HS-5 (cell line): ENCODE measurements around the gene HOXB6.

ENCODE experiments used
- DNase-seq: peaks from one replicate; pipeline ENCODE4 v3.0.0-alpha.2; 2012; ENCODE audit warnings: low read depth

Gene HOXB6

GRCh38 chr17:48593840-48594537 is 10.8 kb downstream of the HOXB6 start:
- no peak for DNase-seq

DNA sequence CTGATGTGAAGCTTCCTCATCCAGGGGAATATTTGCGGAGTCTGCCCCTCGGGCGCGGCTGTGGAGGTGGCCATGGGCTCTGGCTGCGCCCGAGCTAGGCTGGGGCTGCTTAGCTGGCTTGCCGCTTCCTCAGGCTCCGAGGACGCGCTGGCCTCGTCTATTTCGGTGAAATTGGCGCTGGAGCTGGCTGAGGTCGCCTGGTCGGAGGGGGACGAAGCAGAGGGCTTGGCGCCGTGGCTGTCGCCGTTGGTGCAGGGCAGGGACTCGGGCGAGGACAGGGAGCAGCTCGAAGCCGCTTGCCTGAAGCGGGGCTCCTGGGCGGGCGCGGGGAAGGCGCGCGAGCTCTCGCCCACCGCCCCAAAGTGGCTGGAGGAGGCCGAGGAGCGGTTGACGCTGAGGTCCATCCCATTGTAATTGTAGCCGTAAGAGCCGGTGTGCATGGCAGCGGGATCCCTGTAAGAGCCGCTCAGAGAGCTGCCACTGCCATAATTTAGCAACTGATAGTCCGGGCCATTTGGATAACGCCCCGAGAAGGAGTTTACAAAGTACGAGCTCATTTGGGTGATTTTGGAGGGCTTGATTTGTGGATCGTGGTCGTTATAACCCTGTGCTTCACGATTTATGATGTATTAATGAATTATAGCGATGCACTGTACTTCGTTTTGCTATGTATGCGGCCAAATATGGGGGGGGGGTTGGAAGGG is 11.5 kb downstream of the HOXB6 start, which contains the start of gene HOXB5:
HOXB5 (minus strand) TSS at position 654 of the 704 bp plus-strand sequence; CDS start at position 557, 97 bp downstream.
- no peak for DNase-seq

DNA sequence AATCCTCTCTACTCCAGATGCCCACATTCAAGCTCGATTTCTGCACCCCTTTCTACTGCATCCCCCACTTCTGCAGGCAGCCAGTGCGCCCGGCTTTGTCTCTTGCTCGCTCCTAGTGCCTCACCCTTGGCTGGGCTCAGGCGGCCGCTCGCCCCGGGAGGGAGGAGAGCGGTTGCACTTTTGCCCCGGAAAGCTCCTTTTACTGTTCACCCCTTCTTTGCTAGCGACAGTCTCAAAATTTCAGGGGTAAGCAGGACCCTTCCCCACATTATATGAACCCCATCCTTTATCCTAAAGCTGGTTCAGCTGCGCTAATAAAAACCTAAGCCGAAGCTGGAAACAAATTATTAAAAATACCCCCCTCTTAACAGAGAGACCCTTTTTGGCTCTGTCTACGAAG is 12.2 kb downstream of the HOXB6 start:
- DNase-seq, result no peak

GRCh38 chr17:48592057-48592514 is 12.7 kb downstream of the HOXB6 start:
- DNase-seq, result no peak

DNA sequence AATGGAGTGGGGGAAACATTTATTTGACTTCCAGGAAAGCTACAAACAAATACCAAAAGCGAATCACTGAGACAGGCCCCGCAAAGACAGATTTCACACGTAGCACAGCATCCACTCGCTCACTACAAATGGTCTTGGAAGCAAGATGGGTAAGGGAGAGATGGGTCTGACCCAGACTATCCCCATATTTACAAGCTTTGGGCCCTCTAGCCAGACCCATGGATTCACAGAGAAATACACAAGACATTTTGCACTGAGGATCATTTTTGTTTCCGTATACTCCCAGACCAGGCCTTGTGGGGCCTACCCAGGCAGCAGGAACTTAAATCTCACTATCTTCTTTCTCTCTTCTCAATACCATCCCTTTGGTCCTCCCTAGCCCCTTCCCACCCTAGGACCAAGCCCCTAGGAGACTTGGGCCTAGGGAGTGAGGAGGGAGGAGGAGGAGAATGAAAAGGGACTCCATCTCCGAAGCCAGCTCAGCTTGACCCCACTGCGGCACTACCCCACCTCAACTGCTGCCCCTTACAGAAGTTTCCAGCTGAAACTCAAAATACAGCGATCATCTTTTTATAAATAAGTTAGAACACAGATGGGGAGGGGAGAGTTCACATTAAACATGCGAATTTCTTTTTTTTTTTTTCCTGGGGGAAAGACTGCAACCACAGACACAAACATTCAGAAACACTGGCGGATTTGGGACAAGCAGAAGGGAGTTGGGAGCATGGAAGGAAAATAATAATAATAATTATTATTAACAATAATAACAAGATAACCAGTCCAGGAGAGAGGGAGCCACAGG is 13.3 kb downstream of the HOXB6 start:
- DNase-seq, result no peak

DNA sequence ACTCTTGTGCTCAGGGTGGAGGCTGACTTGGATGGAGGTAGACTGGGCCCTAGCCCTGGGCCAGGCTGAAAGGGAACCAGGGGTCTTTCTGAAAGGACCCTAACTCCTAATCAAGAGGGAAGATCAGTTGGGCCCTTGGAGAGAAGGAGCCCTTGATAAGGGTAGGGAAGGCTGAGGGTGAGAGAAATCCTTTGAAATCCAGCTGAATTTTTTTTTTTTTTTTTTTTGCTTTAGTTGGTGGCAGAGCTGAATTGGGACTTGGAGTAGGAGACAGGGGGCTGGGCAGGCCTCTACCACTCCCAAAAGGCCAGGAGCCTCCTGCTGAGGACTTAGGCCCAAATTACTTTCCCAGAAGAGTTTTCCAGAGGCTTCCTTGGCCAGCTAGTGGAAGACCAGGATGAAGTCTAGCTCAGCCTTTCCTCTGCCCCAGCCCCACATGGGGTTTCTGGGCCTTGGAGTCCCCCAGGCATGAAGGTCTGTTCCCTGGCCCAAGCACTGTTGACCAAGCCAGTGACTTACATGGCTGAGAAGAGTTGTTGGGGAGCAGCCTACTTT is 14.1 kb downstream of the HOXB6 start:
- no peak for DNase-seq

GRCh38 chr17:48589831-48590606 is 14.8 kb downstream of the HOXB6 start, which contains the start of gene HOXB3:
HOXB3 (minus strand) TSS chr17:48590241; CDS start chr17:48552474, 37,767 bp downstream.
- DNase-seq, result no peak

DNA sequence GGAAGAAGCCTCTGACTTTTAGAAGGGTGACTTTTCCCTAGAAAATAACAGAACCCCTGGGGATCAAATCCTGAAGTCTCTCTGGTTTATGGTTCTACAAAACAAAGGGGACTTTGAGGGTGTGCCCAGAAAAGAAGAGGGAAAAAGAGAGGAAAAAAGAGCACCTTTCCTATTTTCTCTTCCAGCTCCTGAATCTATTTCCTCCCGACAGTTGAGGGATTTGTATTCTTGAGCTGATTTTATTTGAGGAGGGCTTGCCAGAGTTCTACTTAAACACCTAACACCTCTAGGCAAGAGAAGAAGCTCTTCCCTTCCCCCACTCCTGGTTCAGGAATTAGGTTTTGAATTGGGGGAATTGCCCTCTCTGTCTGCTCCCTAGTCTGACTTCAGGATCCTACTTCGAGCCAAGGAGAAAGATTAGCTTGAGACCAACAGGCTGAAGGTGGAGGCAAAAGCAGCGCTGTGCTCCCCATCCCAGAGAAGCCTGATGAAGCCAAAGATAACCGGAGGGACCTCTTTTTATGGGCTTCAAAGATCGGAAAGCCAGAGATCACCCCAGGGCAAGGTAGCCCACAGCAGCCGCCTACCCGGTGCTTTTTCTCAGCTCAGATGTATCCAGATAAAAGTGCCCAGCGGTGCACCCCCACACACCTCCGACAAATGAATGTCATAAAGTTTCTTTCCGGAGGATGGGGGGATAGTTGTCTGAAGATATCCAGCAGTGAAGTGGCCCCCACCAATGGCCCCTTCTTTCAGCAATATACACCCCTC is 15.5 kb downstream of the HOXB6 start:
- DNase-seq, result no peak

- no peak for DNase-seq
Measured at GRCh38 chr17:48588528-48588927, 16.3 kb downstream of the HOXB6 start.

DNA sequence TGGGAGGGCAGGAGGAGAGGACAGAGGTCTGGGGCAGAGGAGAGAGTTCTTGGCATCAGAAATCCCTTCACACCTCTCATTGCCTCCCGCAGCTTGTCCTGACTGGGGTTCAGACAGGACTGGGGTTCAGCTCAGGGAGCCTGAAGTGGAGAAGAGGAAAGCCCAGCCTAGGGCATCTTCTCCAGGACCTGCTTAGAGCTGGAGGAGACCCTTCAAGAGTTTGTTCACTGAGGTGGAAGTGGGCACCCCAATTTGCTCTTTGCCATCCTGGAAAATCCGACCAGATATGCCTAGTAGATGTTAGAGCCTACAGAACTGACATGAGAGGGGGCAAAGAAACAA is 16.7 kb downstream of the HOXB6 start:
- no peak for DNase-seq

- DNase-seq, result no peak
Measured at GRCh38 chr17:48587276-48588073, 17.3 kb downstream of the HOXB6 start.

DNA sequence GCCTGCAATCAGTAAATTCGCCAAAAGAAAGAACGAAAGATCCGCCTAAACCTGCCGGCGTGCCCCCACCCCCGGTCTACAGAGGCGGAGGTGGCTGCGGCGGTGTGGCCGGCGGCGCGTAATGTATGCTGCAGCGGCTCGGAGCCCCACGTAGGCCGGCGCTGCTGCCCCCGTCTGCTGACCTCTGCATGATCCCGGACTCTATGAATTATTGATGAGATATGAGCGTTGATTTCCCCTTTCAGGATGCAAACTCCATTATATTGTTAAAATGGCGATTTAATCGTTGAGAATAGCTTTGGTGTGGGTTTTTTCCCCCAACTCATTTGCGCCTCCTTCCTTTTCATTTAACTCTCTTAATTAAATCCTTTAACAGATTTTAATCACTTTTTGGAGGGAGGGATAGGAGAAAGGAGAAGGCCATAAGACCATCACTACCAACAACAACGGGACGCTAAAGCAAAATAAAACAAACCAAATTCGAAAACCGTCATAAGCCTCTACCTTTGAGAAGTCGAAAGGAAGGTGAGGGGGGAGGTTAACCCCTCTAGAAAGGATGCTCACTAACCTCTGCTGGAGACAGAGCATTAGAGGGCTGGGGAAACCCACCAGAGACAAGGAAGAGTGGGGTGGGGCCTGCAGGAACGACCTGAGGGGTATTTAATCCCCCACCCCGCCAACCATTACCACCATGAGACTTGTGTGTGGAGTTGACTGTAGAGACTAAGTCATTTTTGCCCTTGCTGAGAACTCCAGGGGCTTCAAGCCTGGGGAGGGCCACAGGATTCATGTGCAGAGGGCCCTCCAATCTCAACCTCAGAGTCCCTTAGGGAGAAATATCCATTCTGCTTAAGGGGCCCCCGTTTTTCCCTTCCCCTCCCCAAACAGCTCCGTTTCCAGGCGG is 18.2 kb downstream of the HOXB6 start:
- no peak for DNase-seq

DNA sequence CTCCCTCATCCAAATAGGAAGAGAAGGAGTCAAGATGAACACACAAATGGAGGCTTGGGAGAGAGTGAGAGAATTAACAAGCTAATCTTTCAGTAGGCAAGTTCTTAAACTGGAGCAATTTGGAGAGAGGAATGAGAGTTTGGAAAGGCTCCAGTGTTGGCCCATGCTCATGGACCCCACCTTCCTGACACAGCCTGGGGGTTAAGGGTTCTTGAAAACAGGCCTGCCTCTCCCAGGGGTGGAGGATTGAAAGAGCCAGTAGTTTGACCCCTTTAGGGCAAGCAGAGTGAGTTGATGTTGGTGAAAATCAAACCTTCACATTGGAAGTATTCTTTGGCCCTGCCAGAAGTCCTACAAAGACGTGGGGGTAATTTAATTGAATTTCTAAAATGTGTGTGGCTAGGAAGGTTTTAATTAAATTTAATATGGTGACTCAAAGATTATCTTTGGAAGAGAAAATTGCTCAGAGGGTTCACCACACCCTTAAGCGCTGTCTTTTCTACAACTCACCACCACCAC is 20.5 kb downstream of the HOXB6 start:
- DNase-seq, result no peak

- no peak for DNase-seq
Measured at GRCh38 chr17:48583708-48584222, 21.0 kb downstream of the HOXB6 start.

DNA sequence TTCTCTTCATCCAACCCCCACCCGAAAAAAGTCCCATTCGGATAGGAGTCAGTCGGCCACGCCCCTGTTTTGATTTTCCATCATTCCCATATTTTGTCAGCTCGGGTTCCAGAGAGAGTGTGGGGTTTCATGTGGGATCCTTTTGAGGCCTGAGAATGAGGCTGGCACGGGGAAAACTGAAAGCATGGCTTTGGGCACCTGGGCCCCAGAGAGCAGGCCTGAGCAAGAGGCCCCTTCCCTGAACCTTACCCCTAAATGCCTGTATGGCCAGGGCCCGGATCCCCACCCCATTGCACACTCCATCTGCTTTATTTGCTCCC is 22.1 kb downstream of the HOXB6 start:
- no peak for DNase-seq

GRCh38 chr17:48579760-48580554 is 24.8 kb downstream of the HOXB6 start:
- no peak for DNase-seq

DNA sequence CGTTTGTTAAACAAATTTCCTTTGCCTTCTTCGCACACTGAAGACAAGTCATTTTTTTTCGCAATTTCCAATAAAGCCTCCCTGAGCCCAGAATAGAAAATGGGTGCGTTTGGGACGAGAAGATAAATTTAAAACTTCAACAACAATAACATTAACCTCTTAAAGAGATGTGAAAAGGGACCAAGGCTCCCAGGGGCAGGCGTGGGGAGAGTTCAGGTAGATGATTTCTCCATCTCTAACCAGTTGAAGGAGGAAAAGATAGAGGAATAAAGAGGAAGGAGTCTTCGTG is 25.4 kb downstream of the HOXB6 start:
- DNase-seq, result no peak
